HG03066 (cell line): ENCODE results near the gene ARV1.
"Not testable (repeated sequence)": the region's sequence is repeated elsewhere in the genome, so short reads cannot be mapped to it uniquely, and the experiment has no call there.

Experiments used
- ATAC-seq: cut with Tn5 transposase; IDR thresholded peaks from one replicate; pipeline ENCODE4 v1.9.1; 2021; ENCODE audit warnings: low read depth; ENCODE audit not compliant: unreplicated experiment

The ARV1 gene

DNA sequence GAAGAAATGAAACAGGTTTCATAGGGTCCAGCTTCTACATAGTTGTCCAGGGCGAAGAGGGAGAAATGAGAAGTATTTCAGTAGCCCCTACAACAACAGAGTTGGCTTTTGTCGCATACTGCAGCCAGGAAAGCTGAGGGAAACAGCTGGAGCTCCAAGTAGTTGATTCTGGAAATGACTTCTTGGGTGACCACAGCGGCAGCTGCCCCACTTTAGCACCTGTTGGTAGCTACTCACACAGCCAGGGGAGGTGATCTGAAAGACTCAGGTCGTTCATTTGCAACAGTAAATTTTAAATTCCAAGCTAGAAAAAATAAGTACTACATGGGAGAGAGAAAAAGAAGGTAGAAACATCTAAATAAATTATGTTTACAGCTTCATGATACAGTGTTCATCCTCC lies 2.5 kb upstream of the ARV1 start:
- ATAC-seq: no peak

DNA sequence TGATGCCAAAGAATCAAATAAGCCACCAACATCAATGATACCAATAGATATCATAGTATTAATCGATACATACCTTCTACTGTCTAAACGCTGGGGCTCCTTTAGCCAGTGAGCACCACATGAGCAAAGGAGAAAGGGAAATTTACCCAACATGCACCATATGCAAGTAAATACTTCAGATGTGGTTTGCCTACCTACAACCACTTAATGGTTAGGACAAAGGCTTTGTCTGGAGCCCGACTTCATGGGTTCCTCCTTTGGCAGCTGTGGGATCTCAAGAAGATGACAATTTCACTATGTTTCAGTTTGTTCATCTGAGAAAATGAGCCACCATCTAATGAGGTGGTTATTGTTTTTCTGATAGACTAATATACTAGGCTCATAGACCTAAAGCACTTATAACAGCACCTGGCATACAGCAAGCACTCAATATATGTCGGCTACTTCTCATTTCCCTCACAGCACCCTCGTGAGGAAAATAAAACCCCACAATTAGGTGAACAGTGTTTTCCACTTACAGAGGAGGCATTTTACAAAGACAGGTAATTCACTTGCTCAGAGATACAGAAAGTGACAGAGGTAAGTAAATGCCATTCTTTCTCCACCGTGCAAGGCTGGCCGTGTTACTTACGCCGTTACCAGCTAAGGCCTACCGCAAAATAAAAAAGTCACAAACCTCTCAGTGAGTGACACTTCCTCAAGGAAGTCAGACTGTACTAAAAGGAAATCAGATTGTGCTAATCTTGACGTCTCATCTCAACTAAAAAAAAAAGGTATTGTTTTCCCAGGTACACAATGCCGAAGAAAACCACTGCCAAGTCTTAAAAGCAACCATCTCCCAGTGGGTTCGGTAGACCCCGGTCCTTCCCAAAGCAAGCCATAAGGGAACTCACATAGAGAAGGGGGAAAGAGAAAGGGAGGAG lies 1.8 kb upstream of the ARV1 start:
- no peak for ATAC-seq

- ATAC-seq: peak; percentile 11
These were observed 968 bp upstream of the ARV1 start for GRCh38 chr1:230977761-230978490.

DNA sequence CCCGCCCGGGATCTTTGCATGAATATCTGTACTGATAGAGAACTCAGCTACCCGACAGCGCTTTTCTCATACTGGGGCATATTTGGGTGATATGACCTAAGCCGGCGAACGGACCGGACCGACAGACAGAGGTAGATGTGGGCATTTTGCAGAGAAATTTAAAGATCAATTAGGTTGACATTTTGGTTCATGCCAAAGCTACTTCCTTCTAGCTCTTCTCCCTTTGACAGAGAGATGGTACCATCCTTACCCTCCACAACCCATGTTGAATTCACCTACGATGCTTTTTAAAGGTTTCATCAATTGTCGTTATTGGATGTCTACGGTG lies 459 bp downstream of the ARV1 start:
- no peak for ATAC-seq

DNA sequence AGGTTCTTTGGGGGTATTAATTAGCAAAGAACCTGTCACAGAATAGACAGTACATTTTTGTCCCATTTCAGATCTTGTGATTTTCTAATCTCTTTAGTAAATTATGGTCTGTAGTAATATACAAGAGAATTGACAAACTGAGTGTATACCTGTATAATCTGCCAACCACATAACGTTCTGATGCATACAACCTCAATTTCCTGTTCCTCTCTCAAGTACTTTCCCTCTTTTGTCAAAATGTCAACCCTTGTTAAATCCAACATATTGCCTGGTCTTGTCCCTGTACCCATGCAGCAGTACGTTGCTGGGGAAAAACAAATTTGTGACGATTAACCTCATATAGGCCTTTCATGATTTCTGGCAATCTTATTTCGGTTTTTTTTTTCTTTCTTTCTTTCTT lies 1.1 kb downstream of the ARV1 start:
- no peak for ATAC-seq

GRCh38 chr1:230982696-230983095 lies 3.8 kb downstream of the ARV1 start:
- ATAC-seq: no peak

DNA sequence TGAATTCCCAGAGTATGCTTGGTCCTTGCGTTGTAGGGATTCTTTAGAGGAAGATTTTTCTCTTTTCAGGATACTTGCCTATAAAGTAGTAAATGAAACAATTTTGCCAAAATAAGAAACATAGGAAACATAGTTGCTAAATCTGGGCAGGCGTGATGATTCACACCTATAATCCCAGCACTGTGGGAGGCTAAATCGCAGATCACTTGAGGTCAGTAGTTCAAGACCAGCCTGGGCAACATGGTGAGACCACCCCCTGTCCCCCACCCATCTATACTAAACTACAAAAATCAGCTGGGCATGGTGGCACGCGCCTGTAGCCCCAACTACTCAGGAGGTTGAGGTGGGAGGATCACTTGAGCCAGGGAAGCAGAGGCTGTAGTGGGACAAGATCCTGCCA lies 4.9 kb downstream of the ARV1 start:
- ATAC-seq: no peak

DNA sequence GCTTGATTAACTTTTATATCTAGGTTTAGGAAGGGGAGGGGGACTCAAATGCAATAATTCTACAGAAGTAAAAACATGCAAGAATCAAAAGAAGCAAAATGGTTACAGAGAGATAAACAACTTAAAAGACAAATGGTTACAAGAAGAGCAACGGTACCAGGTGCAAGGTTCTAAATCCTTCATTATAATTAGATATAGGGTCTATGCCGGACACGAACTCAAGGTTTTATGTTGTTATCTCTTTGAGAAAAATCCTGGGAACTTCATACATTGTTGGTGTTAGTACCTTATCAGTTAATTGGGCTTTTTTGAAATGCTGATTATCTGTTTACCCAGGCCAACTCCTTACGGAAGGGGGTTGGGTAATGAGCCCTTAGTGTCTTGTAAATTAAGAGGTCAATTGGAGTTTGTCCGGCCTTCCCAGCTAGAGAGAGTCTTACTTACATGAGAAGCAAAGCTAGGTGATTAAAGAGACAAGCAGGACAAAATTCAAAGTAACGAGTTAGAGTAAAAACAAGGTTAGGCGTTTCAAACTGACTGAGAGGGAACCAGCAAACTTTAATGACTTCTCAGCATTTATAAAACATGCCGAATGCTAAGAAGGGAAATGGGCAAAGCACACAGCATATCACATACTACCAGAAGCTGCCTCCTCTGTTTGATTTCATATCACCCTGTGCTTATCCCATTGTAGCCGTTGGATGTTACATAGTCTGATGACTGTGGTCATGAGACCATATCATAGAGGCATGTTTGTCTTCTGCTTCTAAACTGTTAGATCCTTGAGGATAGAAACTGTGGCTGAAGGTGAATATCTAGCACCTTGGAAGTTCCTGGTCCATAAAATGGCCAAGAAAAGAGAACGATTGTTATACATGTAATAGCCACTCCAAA lies 6.0 kb downstream of the ARV1 start:
- ATAC-seq: not testable (repeated sequence)

DNA sequence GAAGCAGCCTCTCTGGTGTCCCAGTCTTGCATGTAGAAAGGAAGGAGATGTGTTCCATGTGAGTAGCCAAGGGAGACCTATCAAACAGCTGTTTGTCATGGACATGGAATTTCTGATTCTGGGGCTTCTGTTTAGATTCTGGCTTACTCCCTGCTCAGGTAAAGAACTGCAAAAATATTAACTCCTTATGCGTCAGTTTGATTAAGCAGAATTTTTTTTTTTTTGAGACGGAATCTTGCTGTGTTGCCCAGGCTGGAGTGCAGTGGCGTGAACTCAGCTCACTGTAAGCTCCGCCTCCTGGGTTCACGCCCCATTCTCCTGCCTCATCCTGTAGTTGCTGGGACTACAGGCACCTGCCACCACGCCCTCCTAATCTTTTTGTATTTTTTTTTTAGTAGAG lies 6.8 kb downstream of the ARV1 start:
- no peak for ATAC-seq

- no peak for ATAC-seq
These were observed 8.1 kb downstream of the ARV1 start for GRCh38 chr1:230986976-230987375.

DNA sequence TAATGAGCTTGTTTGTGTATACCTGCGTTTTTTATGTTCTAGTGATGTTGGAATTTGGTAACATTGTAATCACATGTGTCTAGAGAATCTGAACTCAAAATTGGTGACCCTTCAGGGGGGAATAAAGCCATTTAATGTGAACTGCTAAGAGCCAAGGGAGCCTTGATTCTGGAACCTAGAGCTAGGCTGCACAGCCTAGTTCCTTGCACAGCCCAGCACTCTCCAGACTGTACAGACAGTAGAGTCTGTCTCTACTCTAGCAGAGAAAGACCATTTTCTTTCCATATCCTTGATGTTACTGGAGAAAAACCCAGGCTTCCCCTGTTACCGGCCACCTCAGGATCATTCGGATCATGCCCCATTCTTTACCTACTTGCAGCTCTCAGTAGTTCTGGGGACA lies 8.6 kb downstream of the ARV1 start:
- ATAC-seq: no peak

DNA sequence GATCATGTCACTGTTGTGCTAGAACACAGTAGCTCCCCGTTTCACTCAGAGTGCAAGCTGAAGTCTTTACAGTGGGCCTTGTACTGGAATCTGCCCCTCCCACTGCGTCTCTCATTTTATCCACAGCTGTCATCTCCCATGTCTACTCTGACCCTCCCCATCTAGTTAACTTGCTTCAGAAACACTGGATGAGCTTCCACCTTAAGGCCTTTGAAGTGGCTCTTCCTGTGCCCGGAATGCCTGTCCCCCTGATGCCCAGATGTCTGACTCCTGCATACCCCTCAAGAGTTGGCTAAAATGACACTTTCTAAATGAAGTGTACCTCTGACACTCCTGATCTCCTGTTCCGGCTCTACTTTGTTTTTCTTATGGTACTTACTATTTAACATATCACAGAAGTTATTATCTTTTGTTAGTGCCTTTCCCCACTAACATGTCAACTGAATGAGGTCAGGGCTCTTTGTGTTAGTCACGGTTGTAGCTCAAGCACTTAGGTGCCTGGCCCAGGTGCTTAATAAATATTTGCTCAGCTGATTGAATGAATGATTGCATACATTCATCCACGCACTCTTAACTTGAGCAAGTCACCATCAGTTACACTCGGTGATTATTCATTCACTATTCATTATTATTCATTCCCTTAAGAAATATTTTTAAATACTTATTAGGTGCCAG lies 13.3 kb downstream of the ARV1 start:
- no peak for ATAC-seq

DNA sequence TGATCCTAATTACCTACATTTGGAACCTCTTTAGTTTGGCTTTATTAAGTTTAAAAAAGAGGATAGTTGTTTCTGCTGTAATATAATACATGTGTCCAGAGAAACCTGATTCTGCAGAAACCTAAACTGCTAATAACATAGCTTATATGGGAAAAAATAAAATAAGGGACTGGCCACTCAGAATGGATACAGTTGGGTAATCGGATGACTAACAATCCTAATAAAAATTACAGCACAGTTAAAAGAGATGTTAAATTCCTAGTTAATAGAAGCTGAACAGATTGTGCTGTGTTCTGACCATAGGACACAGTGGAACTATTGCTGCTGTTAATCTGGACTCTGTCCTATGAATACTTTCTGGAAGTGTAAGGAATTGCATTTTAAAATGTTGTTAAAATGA lies 16.0 kb downstream of the ARV1 start:
- no peak for ATAC-seq

GRCh38 chr1:231000201-231000600 lies 21.3 kb downstream of the ARV1 start:
- no peak for ATAC-seq

- no peak for ATAC-seq
These were observed 21.7 kb downstream of the ARV1 start for GRCh38 chr1:231000639-231001038.

DNA sequence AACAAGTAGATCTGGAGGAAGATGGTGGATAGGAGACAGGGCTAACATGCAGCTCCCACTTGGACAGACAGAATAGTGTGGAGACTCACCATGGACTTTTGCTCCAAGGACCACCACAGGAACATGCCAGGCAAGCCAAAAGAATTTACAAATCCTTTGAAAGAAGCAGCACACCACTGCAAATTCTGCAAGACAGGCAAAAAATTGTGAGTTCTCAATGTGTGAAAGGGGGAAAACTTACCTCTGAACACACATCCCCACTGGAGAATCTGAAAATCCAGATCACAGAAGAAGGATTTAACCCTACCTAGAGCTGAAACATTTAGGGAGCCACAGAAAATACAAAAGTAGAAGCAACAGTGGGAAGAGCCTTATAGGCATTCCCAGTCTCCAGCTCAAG lies 23.0 kb downstream of the ARV1 start:
- no peak for ATAC-seq

GRCh38 chr1:231007535-231007934 lies 28.6 kb downstream of the ARV1 start:
- not testable (repeated sequence) for ATAC-seq

- no peak for ATAC-seq
These were observed 32.5 kb downstream of the ARV1 start for GRCh38 chr1:231011360-231011759.

- no peak for ATAC-seq
These were observed 33.1 kb downstream of the ARV1 start for GRCh38 chr1:231011963-231012362.

DNA sequence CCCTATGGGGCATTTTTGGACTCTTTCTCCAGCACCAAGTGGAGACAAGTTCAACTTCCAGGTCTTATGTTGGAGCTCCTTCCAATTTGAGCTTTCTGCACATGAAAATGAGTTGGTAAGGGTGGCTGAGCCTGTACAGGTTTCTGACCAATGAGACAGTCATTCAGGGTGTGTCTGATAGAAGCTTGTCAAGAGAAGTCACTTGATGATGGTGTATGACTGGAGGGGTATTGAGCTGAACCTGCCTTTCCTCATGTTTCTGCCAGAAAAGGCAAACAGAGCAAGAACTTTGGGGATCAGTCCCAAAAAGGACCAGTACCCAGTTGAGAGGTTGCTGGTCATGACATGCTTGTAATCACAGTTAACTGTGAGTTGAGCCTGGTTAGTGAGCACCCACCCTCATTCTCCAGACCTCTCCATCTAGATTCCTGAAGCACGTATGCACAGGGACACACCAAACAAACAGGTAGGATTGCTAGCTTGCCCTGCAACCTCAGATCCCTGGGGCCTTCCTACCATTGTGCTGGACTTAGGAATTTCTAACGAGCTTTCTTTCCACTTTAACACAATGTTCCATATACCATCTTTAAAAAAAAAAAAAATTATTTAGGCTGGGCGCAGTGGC lies 34.6 kb downstream of the ARV1 start:
- ATAC-seq: no peak
